ENCODE results near the gene MAS1. TPM values are rescaled to one million over a fixed set of nuclear protein-coding genes. Genes with fewer than 3 reads are reported as not detected.

MAS1 gene
- total and polyA plus RNA-seq, 2 donors (not counting 3 experiments of a cell fraction or from before 2014, with no cell fraction given), result not detected

- CTCF ChIA-PET, result no interaction called here
- FAIRE-seq, result no peak
- no peaks in the 10 kb centered on the region for H3K9me3 ChIP-seq (replicated peaks; ENCODE audit: control insufficient read depth, insufficient read depth, low read length)
- no peaks in the 10 kb centered on the region for H3K79me2 ChIP-seq (ENCODE audit: control insufficient read depth, insufficient read depth, low read length)
- BruUV-seq (replicated peaks), result no TSS peak
- no peak overlapping the region for H3K4me2 ChIP-seq (ENCODE audit: insufficient read depth, low read length)
- no peak overlapping the region for H3K9ac ChIP-seq (replicated peaks; ENCODE audit: extremely low read depth, insufficient read depth, low read length)
- H3K4me1 ChIP-seq (ENCODE audit: control insufficient read depth, extremely low read depth, insufficient read depth, low read length), result no peaks in the 10 kb centered on the region
- POLR2A ChIA-PET, result no interaction called here
- H3K4me3 ChIP-seq (replicated peaks in 1 of 3; ENCODE audit: insufficient read depth in 1 of 3, low read depth in 1 of 3, low read length in 3 of 3), result no peak overlapping the region
- H3K27ac ChIP-seq (ENCODE audit: insufficient read depth, low read depth, low read length), result no peak overlapping the region
- no peak overlapping the region for H2AFZ ChIP-seq (ENCODE audit: low read depth, low read length)
- TF ChIP-seq GATA2 (IDR thresholded peaks at IDR 0.05; ENCODE audit: insufficient read depth, insufficient read length, low read depth, low read length), result no peak
- no peak for TF ChIP-seq POLR2AphosphoS5 (IDR thresholded peaks at IDR 0.05; ENCODE audit: insufficient read depth, low read depth, low read length)
- no peak for TF ChIP-seq JUN (IDR thresholded peaks at IDR 0.05; ENCODE audit: borderline replicate concordance, insufficient read depth, insufficient read length, low read depth)
- no peak for TF ChIP-seq FOS (IDR thresholded peaks at IDR 0.05; ENCODE audit: borderline replicate concordance, insufficient read depth, low read length)
- no peak for TF ChIP-seq CTCF (IDR thresholded peaks at IDR 0.05; ENCODE audit: extremely low read depth in 1 of 2, insufficient read depth in 1 of 2, low read depth in 1 of 2, low read length in 2 of 2)
- TF ChIP-seq MAX (IDR thresholded peaks at IDR 0.05; ENCODE audit: insufficient read depth, insufficient read length), result no peak
- TF ChIP-seq MYC (IDR thresholded peaks at IDR 0.05; ENCODE audit: low read depth, low read length), result no peak
- H3K27me3 ChIP-seq (ENCODE audit: control insufficient read depth in 2 of 2, insufficient read depth in 2 of 2, low read length in 2 of 2), result no peaks in the 10 kb centered on the region
- H4K20me1 ChIP-seq (replicated peaks; ENCODE audit: control insufficient read depth, extremely low read depth, insufficient read depth, low read length), result no peaks in the 10 kb centered on the region
- H3K36me3 ChIP-seq (ENCODE audit: control insufficient read depth in 2 of 2, extremely low read depth in 1 of 2, insufficient read depth in 2 of 2, low read length in 2 of 2), result no peaks in the 10 kb centered on the region
- intact Hi-C loops (cut with micrococcal nuclease), result no loop called here
- no peaks in the 10 kb centered on the region for H3K9me1 ChIP-seq (replicated peaks; ENCODE audit: control insufficient read depth, extremely low read depth, insufficient read depth, low read length)
- DNase-seq (ENCODE audit: low read depth, low spot score), result no peak
- dilution Hi-C loops (cut with MboI; ENCODE audit: extremely low pct_ligation_motif_present, low sequenced_read_pairs), result no loop called here
These were observed 4.5 kb upstream of the MAS1 start for GRCh38 chr6:159886270-159886669.
